ENCODE data around the gene SERPINA12.

GRCh38 chr14:94484481-94484880 lies 24.8 kb downstream of the SERPINA12 start:
- TF ChIP-seq CTCF (IDR thresholded peaks at IDR 0.05) (no peak), POLR2A (IDR thresholded peaks at IDR 0.05) (no peak)

All from right lobe of liver (tissue), 4 donors.